Measurements from ENCODE around the gene HTR4. TPM values are rescaled to one million over a fixed set of nuclear protein-coding genes. Genes with fewer than 3 reads are reported as not detected.

The HTR4 gene
- total and polyA plus RNA-seq, 8 donors, result 0.92 to 17.4 (median 7.6) TPM; not detected in 5

DNA sequence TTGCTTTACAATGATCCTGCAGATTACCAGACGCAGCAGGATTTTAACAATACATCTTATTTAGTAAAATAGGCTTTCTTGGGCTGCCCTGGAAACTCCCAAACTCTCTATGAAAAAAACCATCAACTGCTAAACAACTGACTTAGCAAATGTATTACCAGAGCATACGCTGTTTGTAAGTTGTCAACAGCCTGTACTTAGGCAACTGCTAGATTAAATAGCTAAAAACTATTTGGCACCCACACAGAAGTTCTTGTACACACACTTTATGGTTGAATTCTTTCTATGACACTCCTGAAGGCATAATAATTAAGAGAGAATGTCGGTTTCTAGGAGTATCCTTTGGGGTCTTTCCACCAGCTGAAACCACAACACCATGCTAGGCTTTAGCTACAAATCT, 146.7 kb downstream of the HTR4 start:
- Histone ChIP-seq H3K4me1 (no peaks in the 10 kb centered on the region), H3K27me3 (no peaks in the 10 kb centered on the region), H3K27ac (no peak overlapping the region), H3K4me3 (no peak overlapping the region), H3K36me3 (no peaks in the 10 kb centered on the region), H3K9me3 (peaks cover 0 to 8% (median 3%) of the 10 kb centered on the region in 4 donors)
- intact Hi-C loops (cut with DNase I; ENCODE audit: low total_unique reads), result no loop called here
- no peak for DNase-seq
- 74 to 83% (median 79%) methylated on average over 3 of the region's 3 CpGs for WGBS, 5 donors
- no peak for TF ChIP-seq EP300 (IDR thresholded peaks at IDR 0.05)
- no peak for TF ChIP-seq POLR2A (IDR thresholded peaks at IDR 0.05)
- TF ChIP-seq, protein P1, sequence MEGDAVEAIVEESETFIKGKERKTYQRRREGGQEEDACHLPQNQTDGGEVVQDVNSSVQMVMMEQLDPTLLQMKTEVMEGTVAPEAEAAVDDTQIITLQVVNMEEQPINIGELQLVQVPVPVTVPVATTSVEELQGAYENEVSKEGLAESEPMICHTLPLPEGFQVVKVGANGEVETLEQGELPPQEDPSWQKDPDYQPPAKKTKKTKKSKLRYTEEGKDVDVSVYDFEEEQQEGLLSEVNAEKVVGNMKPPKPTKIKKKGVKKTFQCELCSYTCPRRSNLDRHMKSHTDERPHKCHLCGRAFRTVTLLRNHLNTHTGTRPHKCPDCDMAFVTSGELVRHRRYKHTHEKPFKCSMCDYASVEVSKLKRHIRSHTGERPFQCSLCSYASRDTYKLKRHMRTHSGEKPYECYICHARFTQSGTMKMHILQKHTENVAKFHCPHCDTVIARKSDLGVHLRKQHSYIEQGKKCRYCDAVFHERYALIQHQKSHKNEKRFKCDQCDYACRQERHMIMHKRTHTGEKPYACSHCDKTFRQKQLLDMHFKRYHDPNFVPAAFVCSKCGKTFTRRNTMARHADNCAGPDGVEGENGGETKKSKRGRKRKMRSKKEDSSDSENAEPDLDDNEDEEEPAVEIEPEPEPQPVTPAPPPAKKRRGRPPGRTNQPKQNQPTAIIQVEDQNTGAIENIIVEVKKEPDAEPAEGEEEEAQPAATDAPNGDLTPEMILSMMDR (IDR thresholded peaks at IDR 0.05), result no peak
- no peak for TF ChIP-seq POLR2AphosphoS5 (IDR thresholded peaks at IDR 0.05)

DNA sequence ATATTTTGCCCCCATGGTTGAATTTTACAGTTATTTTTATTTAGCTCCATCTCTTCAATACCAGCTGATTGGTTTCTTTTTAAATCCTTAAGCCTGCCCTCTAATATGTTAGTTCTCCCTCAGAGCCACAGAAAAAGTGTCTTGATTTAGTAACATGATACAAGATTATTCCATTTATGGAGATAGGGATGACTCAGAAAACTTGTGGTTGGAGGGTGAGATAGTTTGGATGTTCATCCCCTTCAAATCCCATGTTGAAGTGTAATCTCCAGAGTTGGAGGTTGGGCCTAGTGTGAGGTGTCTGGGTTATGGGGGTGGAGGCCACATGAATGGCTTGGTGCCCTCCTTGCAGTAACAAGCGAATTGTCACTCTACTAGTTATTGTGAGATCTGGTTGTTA, 154.9 kb downstream of the HTR4 start:
- WGBS, 5 donors, result 77 to 96% (median 88%) methylated on average over 1 of the region's 1 CpG
- H3K27ac ChIP-seq, result no peak overlapping the region

DNA sequence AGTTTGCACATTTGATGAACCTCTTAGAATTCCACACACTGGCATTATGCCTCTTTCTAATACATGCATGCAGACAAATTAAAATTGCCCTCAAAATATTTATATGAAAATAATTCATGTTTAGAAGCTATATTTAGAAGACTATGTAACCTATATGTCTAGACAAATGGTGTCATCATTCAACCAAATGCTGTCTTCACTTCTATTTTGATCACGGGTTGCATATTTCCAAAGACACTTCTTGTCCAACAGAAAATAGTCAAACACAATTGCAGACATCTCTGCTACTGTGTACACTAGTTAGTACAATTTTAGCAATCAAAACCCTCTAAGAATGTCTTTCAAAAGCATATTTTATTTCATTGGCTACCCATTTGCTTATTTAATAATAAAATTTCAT, 156.6 kb downstream of the HTR4 start:
- Histone ChIP-seq H3K9me3 (no peaks in the 10 kb centered on the region), H3K4me3 (no peak overlapping the region), H3K27me3 (no peaks in the 10 kb centered on the region), H3K36me3 (no peaks in the 10 kb centered on the region), H3K4me1 (no peaks in the 10 kb centered on the region), H3K27ac (no peak overlapping the region)
- no peak for DNase-seq
- intact Hi-C loops (cut with DNase I; ENCODE audit: low total_unique reads), result no loop called here
- no peak for TF ChIP-seq POLR2A (IDR thresholded peaks at IDR 0.05)
- TF ChIP-seq POLR2AphosphoS5 (IDR thresholded peaks at IDR 0.05), result no peak
- 85 to 95% (median 89%) methylated on average over 1 of the region's 1 CpG for WGBS, 5 donors

More for the DNA sequence above, 154.9 kb downstream of the HTR4 start:
- Histone ChIP-seq H3K4me3 (no peak overlapping the region), H3K4me1 (no peaks in the 10 kb centered on the region), H3K36me3 (no peaks in the 10 kb centered on the region), H3K9me3 (no peaks in the 10 kb centered on the region), H3K27me3 (no peaks in the 10 kb centered on the region)
- intact Hi-C loops (cut with DNase I; ENCODE audit: low total_unique reads), result no loop called here
- DNase-seq, result no peak
- TF ChIP-seq, protein P1 (IDR thresholded peaks at IDR 0.05), result no peak

DNA sequence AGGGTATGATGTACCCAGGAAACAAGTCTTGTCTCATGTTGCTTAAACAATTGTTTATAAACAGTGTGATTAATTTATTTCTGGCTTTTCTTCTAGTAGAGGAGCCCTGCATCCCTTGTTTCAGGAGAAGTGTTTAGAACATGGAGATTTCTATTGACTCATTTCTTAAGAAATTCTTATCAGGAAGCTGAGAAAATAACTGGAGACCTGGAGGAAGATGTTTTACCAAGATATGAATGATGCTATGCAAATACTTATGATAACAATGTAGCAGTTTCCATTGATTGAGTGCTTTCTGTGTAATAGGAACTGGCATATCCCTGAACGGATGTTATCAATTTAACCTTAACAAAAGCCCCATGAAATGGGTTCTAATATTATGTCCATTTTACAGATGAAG, 162.0 kb downstream of the HTR4 start:
- Histone ChIP-seq H3K27ac (no peak overlapping the region), H3K27me3 (no peaks in the 10 kb centered on the region), H3K4me3 (no peak overlapping the region), H3K4me1 (peaks cover 0 to 4% (median 0%) of the 10 kb centered on the region in 4 donors), H3K9me3 (no peaks in the 10 kb centered on the region), H3K36me3 (no peaks in the 10 kb centered on the region)
- intact Hi-C loops (cut with DNase I; ENCODE audit: low total_unique reads), result no loop called here
- no peak for DNase-seq
- WGBS, 5 donors, result 36 to 68% (median 49%) methylated on average over 1 of the region's 1 CpG
- TF ChIP-seq, protein P1 (IDR thresholded peaks at IDR 0.05), result no peak
- TF ChIP-seq POLR2AphosphoS5 (IDR thresholded peaks at IDR 0.05) (no peak), EP300 (IDR thresholded peaks at IDR 0.05) (no peak), POLR2A (IDR thresholded peaks at IDR 0.05) (no peak)

DNA sequence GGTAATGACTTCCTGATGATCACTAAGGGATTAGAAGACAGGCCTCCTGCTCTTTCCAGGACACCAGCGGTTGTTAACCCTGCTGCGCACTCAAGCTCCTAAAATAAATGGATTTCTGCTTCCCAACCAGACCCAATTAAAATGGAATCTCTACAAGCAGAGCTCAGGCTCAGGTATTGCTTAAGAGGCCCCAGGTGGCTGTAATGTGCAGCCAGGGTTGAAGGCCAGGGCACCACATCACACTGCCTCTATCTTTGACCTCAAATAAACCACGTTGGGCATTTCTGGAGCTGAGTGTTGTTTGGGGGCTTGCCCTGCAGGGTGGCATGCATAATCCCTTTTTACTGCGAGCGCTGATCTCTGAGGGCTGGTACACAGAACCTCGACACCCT, 162.5 kb downstream of the HTR4 start:
- H3K4me3 ChIP-seq, result no peak overlapping the region
- H3K36me3 ChIP-seq, result no peaks in the 10 kb centered on the region
- TF ChIP-seq EP300 (IDR thresholded peaks at IDR 0.05), result no peak
- TF ChIP-seq, protein P1 (IDR thresholded peaks at IDR 0.05), result no peak
- no peak overlapping the region for H3K27ac ChIP-seq
- no peak for DNase-seq
- 45 to 80% (median 73%) methylated on average over 6 of the region's 6 CpGs for WGBS, 5 donors
- peaks cover 0 to 4% (median 0%) of the 10 kb centered on the region in 4 donors for H3K4me1 ChIP-seq
- intact Hi-C loops (cut with DNase I; ENCODE audit: low total_unique reads), result no loop called here
- H3K9me3 ChIP-seq, result no peaks in the 10 kb centered on the region
- H3K27me3 ChIP-seq, result no peaks in the 10 kb centered on the region
